PFSK-1 (cell line): Measurements from ENCODE around the gene ROCK1.

ENCODE experiments used
- FOXP2 ChIP-seq: optimal IDR thresholded peaks from 2 replicates; pipeline ENCODE3; 2011; ENCODE audit warnings: borderline replicate concordance, control low read depth, inconsistent platforms; ENCODE audit not compliant: insufficient read depth; ENCODE audit errors: extremely low read length, extremely low read depth
- POLR2AphosphoS5 ChIP-seq: IDR thresholded peaks from 2 replicates; pipeline ENCODE4 v1.6.1; 2012; ENCODE audit warnings: low read depth, mild to moderate bottlenecking, control low read depth, low read length, moderate library complexity
- SIN3A ChIP-seq: IDR thresholded peaks from 2 replicates; pipeline ENCODE4 v1.6.1; 2012; ENCODE audit warnings: mild to moderate bottlenecking, low read length, moderate library complexity, borderline replicate concordance; ENCODE audit not compliant: insufficient read depth
- TAF1 ChIP-seq: IDR thresholded peaks from 2 replicates; pipeline ENCODE4 v1.6.1; 2012; ENCODE audit warnings: low read length, control low read depth, borderline replicate concordance; ENCODE audit not compliant: insufficient read depth
- TF ChIP-seq, protein P1 (sequence below), 2 experiments: IDR thresholded peaks; 2 replicates each; pipeline versions ENCODE4 v1.6.1 to v1.8.0; 2011 to 2012; ENCODE audit warnings: low read depth in 2 of 2, low read length in 2 of 2, control low read depth in 1 of 2, inconsistent platforms in 1 of 2, mild to moderate bottlenecking in 1 of 2, moderate library complexity in 1 of 2; ENCODE audit not compliant: insufficient read depth in 1 of 2

Gene ROCK1

DNA sequence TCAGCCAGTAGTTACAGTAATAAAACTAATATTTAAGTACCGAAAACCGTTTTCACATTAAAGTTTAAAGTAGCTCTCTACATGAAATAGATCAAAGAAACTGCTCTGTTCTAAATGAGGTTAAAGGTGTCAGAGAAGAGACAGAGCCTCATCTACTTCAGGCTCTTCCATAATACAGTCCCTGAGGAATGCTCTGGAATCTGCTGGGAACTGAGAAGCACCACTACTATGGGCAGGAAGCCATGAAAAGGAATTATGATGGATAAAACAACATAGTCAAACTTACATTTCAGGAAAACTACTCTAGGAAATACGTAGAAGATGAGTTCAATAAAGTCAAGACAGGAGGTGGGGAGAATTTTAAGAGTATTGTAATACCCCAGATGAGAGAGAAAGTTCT, 60.0 kb downstream of the ROCK1 start:
- TF ChIP-seq TAF1 (no peak), POLR2AphosphoS5 (no peak), FOXP2 (no peak), SIN3A (no peak)
- TF ChIP-seq, protein P1, sequence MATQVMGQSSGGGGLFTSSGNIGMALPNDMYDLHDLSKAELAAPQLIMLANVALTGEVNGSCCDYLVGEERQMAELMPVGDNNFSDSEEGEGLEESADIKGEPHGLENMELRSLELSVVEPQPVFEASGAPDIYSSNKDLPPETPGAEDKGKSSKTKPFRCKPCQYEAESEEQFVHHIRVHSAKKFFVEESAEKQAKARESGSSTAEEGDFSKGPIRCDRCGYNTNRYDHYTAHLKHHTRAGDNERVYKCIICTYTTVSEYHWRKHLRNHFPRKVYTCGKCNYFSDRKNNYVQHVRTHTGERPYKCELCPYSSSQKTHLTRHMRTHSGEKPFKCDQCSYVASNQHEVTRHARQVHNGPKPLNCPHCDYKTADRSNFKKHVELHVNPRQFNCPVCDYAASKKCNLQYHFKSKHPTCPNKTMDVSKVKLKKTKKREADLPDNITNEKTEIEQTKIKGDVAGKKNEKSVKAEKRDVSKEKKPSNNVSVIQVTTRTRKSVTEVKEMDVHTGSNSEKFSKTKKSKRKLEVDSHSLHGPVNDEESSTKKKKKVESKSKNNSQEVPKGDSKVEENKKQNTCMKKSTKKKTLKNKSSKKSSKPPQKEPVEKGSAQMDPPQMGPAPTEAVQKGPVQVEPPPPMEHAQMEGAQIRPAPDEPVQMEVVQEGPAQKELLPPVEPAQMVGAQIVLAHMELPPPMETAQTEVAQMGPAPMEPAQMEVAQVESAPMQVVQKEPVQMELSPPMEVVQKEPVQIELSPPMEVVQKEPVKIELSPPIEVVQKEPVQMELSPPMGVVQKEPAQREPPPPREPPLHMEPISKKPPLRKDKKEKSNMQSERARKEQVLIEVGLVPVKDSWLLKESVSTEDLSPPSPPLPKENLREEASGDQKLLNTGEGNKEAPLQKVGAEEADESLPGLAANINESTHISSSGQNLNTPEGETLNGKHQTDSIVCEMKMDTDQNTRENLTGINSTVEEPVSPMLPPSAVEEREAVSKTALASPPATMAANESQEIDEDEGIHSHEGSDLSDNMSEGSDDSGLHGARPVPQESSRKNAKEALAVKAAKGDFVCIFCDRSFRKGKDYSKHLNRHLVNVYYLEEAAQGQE (IDR thresholded peaks at IDR 0.05; ENCODE audit: insufficient read depth in 1 of 2, low read depth in 2 of 2, low read length in 2 of 2), result no peak

- TF ChIP-seq TAF1, result no peak
- no peak for TF ChIP-seq SIN3A
- TF ChIP-seq FOXP2, result no peak
- TF ChIP-seq, protein P1 (IDR thresholded peaks at IDR 0.05; ENCODE audit: insufficient read depth in 1 of 2, low read depth in 2 of 2, low read length in 2 of 2), result no peak
- TF ChIP-seq POLR2AphosphoS5, result no peak
Measured at GRCh38 chr18:21049306-21049705, 62.3 kb downstream of the ROCK1 start.

DNA sequence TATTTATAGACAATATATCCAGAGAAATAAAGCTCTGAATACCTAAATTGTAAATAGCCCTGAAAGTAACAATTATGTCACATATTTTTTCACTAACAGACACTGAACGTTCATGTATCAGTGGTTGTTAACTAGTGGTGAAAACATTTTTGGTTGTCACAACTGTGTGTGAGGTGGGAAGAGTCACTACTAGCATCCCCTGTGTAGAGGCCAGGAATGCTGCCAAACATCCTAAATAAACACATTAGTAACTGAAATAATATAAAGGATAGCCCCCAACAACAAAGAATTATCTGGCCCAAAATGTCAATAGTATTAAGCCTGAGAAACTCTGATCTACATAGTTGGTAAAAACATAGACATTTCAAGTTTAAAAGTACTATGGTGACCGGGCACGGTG, 64.5 kb downstream of the ROCK1 start:
- no peak for TF ChIP-seq FOXP2
- TF ChIP-seq, protein P1 (IDR thresholded peaks at IDR 0.05; ENCODE audit: insufficient read depth in 1 of 2, low read depth in 2 of 2, low read length in 2 of 2), result no peak
- TF ChIP-seq POLR2AphosphoS5, result no peak
- no peak for TF ChIP-seq TAF1
- no peak for TF ChIP-seq SIN3A

GRCh38 chr18:21040466-21040865, 71.1 kb downstream of the ROCK1 start:
- TF ChIP-seq SIN3A (no peak), POLR2AphosphoS5 (no peak), FOXP2 (no peak), TAF1 (no peak)
- TF ChIP-seq, protein P1 (IDR thresholded peaks at IDR 0.05; ENCODE audit: insufficient read depth in 1 of 2, low read depth in 2 of 2, low read length in 2 of 2), result no peak

- TF ChIP-seq, protein P1 (IDR thresholded peaks at IDR 0.05; ENCODE audit: insufficient read depth in 1 of 2, low read depth in 2 of 2, low read length in 2 of 2), result no peak
- TF ChIP-seq TAF1 (no peak), POLR2AphosphoS5 (no peak), FOXP2 (no peak), SIN3A (no peak)
Measured at GRCh38 chr18:21038201-21038600, 73.4 kb downstream of the ROCK1 start.
